Colonic mucosa (tissue), 4 donors: Measurements from ENCODE around the gene TMEM132D. TPM values are rescaled to one million over a fixed set of nuclear protein-coding genes. Genes with fewer than 3 reads are reported as not detected.

Source experiments
- DNase-seq: peaks from one replicate; pipeline ENCODE4 v3.0.0-alpha.2; 2020
- H3K27ac ChIP-seq: fragments of 200-600 bp; one replicate; pipeline ENCODE4 v1.8.0; 2021
- H3K27me3 ChIP-seq: fragments of 200-600 bp; one replicate; pipeline ENCODE4 v1.8.0; 2021
- H3K36me3 ChIP-seq: fragments of 200-600 bp; one replicate; pipeline ENCODE4 v1.8.0; 2021
- H3K4me1 ChIP-seq: fragments of 200-600 bp; one replicate; pipeline ENCODE4 v1.8.0; 2021; ENCODE audit warnings: mild to moderate bottlenecking
- H3K4me3 ChIP-seq: fragments of 200-600 bp; one replicate; pipeline ENCODE4 v1.8.0; 2021
- H3K9ac ChIP-seq, 2 donors: one replicate each; pipeline ENCODE4 v1.7.0; 2013; ENCODE audit warnings: control low read depth in 2 of 2, low read depth in 2 of 2, low read length in 2 of 2
- H3K9me3 ChIP-seq: fragments of 200-600 bp; one replicate; pipeline ENCODE4 v1.8.0; 2021
- CTCF ChIP-seq: fragments of 200-600 bp; IDR thresholded peaks from one replicate; pipeline ENCODE4 v1.8.0; 2022; ENCODE audit warnings: antibody characterized with exemption, mild to moderate bottlenecking
- intact Hi-C: fragments of 100-400 bp; cut with DNase I; formaldehyde crosslinking; loops from one replicate; pipeline ENCODE4 v1.14.1; 2022
- total RNA-seq, 2 donors: library from RNA; stranded (reverse); fragmentation: NEBNext Ultra II Directional in 1 of 2; extraction: Animal tissue kit (Norgen Biotek cat#: 25700) in 1 of 2; gene quantifications; one replicate each; pipeline ENCODE4 v1.2.1, GENCODE V29; 2021
- donor health status: healthy.
- donor health status: DM: no; HTN: no; CAD: no.
- donor health status: DM: no; HTN: no; CAD: no.

Gene TMEM132D
- total RNA-seq, 2 donors from 2014 or later, result 0.17 to 0.32 TPM

GRCh38 chr12:129152351-129153104 is 751.3 kb downstream of the TMEM132D start:
- Histone ChIP-seq H3K27me3 (no peaks in the 10 kb centered on the region), H3K36me3 (no peaks in the 10 kb centered on the region), H3K9me3 (no peaks in the 10 kb centered on the region), H3K27ac (no peak overlapping the region), H3K4me3 (no peak overlapping the region), H3K4me1 (no peaks in the 10 kb centered on the region), H3K9ac (no peak overlapping the region)
- no peak for TF ChIP-seq CTCF
- intact Hi-C loops, result no loop called here
- no peak for DNase-seq

GRCh38 chr12:129150721-129151120 is 753.1 kb downstream of the TMEM132D start:
- no peak overlapping the region for H3K9ac ChIP-seq
- no peak overlapping the region for H3K27ac ChIP-seq
- no peaks in the 10 kb centered on the region for H3K4me1 ChIP-seq
- no peaks in the 10 kb centered on the region for H3K36me3 ChIP-seq
- H3K4me3 ChIP-seq, result no peak overlapping the region
- no peak for DNase-seq
- TF ChIP-seq CTCF, result no peak
- H3K9me3 ChIP-seq, result no peaks in the 10 kb centered on the region
- intact Hi-C loops, result no loop called here
- no peaks in the 10 kb centered on the region for H3K27me3 ChIP-seq

GRCh38 chr12:129145381-129145780 is 758.4 kb downstream of the TMEM132D start:
- no peak for DNase-seq
- no peak overlapping the region for H3K9ac ChIP-seq
- intact Hi-C loops, result no loop called here
- no peaks in the 10 kb centered on the region for H3K27me3 ChIP-seq
- no peaks in the 10 kb centered on the region for H3K36me3 ChIP-seq
- H3K4me3 ChIP-seq, result no peak overlapping the region
- H3K9me3 ChIP-seq, result no peaks in the 10 kb centered on the region
- no peak overlapping the region for H3K27ac ChIP-seq
- no peaks in the 10 kb centered on the region for H3K4me1 ChIP-seq
- no peak for TF ChIP-seq CTCF

- Histone ChIP-seq H3K27ac (no peak overlapping the region), H3K27me3 (no peaks in the 10 kb centered on the region), H3K4me1 (no peaks in the 10 kb centered on the region), H3K9ac (no peak overlapping the region), H3K4me3 (no peak overlapping the region), H3K36me3 (no peaks in the 10 kb centered on the region), H3K9me3 (no peaks in the 10 kb centered on the region)
- TF ChIP-seq CTCF, result no peak
- DNase-seq, result no peak
- intact Hi-C loops, result no loop called here
Measured at GRCh38 chr12:129138776-129139175, 765.0 kb downstream of the TMEM132D start.

- no peaks in the 10 kb centered on the region for H3K27me3 ChIP-seq
- TF ChIP-seq CTCF, result no peak
- no peak for DNase-seq
Measured at GRCh38 chr12:129136694-129137325, 767.0 kb downstream of the TMEM132D start.

More at GRCh38 chr12:129136694-129137325, 767.0 kb downstream of the TMEM132D start:
- no peaks in the 10 kb centered on the region for H3K36me3 ChIP-seq
- no peaks in the 10 kb centered on the region for H3K4me1 ChIP-seq
- no peaks in the 10 kb centered on the region for H3K9me3 ChIP-seq
- H3K27ac ChIP-seq, result no peak overlapping the region
- H3K9ac ChIP-seq, result no peak overlapping the region
- intact Hi-C loops, result no loop called here
- no peak overlapping the region for H3K4me3 ChIP-seq
